GM18526 (cell line): ENCODE results near the gene CENPL.
A peak's percentile ranks its signal among the peaks of the same experiment; 100 is the strongest.

Experiments used
- POLR2A ChIP-seq: IDR thresholded peaks from 3 replicates; pipeline ENCODE4 v1.6.1; 2011; ENCODE audit not compliant: insufficient read length; ENCODE audit errors: extremely low read depth

CENPL gene, protein sequence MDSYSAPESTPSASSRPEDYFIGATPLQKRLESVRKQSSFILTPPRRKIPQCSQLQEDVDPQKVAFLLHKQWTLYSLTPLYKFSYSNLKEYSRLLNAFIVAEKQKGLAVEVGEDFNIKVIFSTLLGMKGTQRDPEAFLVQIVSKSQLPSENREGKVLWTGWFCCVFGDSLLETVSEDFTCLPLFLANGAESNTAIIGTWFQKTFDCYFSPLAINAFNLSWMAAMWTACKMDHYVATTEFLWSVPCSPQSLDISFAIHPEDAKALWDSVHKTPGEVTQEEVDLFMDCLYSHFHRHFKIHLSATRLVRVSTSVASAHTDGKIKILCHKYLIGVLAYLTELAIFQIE

DNA sequence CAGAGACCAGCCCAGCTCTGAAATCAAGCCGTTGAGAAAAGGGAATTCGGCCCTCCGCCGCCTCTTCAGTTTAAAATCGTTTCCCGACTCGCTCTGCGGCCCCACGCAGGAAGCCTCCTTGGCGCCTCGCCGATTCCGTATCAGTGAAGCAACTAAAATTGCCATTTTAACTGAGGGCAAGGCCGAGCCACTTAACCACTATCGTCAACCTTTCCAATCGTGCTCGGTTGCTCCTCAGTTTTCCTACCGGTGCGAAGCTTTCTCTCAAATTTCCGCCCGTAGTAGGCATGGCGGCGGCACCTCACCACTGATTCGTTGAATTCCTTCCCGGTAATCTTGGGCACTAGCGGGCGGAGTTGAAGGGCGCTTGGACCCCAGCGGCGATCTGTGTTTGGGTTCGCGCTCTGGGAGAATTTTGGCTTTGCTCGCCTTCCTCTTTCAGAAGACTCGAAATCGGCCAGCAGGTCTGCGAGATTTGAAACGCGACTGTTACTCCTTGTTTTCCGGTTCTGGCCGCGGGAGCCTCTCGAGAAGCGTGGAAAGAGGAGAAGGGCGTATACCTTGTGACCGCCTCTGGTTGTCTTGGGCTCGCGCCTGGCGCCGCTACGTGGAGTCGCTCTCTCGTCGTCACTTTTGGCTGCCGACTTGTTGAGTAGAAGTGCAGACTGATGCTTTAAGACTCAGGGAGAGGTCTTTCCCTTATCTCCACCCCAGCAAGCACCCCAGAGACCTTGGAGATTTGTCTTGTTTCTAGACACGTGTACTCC is at the start of gene CENPL, which contains the start of gene DARS2:
CENPL (minus strand) TSS at position 569 of the 767 bp plus-strand sequence. CDS start 13,584 bp downstream, outside the sequence.
DARS2 (plus strand) TSS at position 359 of the 767 bp plus-strand sequence. CDS start 557 bp downstream, outside the sequence.
- peak; percentile 55 for TF ChIP-seq POLR2A

DNA sequence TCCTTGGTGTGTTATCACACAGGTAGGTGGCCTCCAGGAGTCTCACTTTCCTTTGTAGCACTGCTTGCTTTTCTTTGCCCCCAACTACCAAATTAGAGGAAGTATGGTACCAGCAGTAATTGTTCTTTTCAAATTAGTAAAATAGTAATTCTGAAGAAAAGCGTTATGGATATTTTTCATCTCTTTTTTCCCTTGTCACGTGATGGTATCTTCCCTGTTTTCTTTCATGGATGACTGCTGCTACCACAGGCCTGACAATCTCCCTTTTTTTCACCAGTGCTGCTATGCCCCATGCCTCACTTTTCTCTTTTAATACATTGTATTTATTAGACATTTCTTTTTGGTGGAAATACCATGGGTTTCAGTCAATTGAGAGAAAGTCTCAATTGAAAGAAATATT is 46.8 kb upstream of the CENPL start:
- no peak for TF ChIP-seq POLR2A

DNA sequence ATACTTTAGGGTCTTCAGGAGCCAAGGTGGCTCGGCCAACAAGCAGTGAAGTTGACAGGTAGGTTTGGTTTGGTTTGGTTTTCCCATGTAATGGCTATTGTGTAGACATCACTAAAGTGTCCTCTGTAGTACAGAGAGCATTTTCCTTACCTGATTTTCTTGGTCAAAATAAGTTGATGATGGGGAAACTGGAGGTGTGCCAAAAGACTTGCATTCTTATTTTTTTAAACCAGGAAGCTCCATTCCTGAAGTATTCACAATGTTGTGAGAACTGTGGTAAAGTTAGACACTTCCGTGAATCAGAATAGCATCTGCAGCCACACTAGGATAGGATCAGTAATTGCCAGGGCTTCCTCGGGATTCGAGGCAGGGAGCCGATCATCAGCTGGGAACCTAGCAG is 46.4 kb upstream of the CENPL start:
- TF ChIP-seq POLR2A: no peak

- TF ChIP-seq POLR2A: no peak
These were observed 45.8 kb upstream of the CENPL start for GRCh38 chr1:173870252-173871075.

- TF ChIP-seq POLR2A: no peak
These were observed 44.3 kb upstream of the CENPL start for GRCh38 chr1:173869021-173869359.

GRCh38 chr1:173868266-173869020 is 43.8 kb upstream of the CENPL start, which contains the start of gene ZBTB37:
TSS of gene ZBTB37 (plus strand) at chr1:173868380. CDS start at chr1:173870226, 1,846 bp downstream.
- no peak for TF ChIP-seq POLR2A

DNA sequence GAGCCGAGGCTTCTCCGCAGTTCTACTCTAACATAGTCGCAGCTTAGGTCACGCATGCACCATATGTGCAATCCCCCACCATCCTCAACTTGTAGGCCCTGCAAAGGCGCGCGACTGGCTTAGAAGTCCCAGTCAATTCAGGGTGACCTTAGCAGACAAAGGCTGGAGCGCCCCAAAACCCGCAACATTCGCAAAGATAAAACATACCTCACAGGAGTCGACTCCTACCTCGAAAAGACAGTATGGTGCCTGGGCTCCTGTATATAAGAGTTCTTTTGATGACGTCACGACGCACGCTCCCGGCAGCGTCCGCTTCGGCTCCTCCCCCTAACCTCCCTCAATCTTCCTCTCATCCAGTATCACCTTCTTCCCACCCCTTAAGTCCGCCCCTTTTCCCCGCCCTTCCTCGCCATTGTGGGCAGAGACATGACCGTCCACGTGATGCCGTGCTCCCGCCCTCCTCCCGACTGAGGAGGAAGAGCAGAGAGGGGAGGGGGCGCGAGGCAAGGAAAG is 43.1 kb upstream of the CENPL start, which contains the start of gene GAS5:
GAS5 (minus strand) TSS at position 237 of the 513 bp plus-strand sequence.
- TF ChIP-seq POLR2A: peak; percentile 99

- no peak for TF ChIP-seq POLR2A
These were observed 42.6 kb upstream of the CENPL start for GRCh38 chr1:173867141-173867752.

GRCh38 chr1:173866413-173867115 is 41.9 kb upstream of the CENPL start:
- TF ChIP-seq POLR2A: no peak

DNA sequence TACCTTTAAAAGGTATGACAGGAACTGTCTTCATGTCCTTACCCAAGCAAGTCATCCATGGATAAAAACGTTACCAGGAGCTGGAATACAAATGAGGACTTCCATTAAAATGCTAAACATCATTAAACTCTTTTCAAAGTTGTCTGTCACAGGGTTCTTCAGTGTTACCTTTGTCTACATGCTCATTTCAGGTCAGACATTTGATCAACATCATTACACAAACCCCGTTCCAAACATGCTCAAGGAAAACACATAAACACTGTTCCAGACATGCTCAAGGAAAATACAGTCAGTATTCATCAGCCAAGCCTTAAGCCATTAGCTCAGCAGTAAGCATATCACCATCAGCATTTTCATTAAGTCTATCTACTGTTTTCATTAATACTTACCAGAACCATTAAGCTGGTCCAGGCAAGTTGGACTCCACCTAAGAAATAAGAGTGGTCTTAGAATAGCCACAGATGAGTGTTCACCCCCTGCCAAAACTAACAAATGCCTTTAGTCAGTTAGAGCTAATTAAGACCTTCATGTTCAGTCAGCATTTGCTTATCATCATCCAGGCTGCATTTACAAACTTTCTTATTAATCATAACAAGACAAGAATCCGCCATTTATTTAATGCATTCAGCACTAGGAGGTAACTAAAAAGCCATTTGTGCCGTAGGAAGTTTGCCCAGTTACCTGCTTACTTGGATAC is 40.9 kb upstream of the CENPL start:
- TF ChIP-seq POLR2A: no peak

DNA sequence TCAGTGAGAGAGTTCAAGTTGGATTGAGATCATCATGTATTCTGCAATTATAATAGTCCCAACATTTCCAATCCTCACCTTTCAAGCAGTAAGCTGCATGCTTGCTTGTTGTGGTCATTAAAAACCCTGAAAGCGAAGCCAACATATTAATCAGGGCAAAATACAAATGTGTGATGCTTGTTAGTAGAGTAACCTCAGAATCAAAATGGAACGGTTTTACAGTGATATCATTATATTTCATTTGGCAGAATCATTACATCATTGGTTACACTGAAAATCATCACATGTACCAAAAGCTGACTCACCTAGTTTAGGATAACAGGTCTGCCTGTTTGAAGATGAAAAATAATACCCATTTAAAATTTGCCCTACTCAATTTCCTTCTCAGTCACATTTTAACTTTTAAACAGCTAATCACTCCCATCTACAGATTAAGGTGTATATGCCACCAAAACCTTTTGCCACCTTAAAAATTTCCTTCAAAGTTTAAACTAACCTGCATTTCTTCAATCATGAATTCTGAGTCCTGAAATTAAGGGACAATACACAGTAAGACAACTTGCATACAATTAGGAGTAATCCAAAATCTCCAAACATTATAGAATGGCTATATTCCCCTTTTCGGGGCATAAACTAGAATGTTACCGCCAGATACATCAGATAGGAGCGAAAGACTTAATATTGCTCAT is 39.6 kb upstream of the CENPL start:
- no peak for TF ChIP-seq POLR2A
